Fibroblast of peridontal ligament (primary cell): Measurements from ENCODE around the gene EVC.
"Not testable (repeated sequence)": the region's sequence is repeated elsewhere in the genome, so short reads cannot be mapped to it uniquely, and the experiment has no call there.

Experiments used
- DNase-seq: peaks from one replicate; pipeline ENCODE4 v3.0.0-alpha.2; 2010; ENCODE audit errors: extremely low read depth

Gene EVC

DNA sequence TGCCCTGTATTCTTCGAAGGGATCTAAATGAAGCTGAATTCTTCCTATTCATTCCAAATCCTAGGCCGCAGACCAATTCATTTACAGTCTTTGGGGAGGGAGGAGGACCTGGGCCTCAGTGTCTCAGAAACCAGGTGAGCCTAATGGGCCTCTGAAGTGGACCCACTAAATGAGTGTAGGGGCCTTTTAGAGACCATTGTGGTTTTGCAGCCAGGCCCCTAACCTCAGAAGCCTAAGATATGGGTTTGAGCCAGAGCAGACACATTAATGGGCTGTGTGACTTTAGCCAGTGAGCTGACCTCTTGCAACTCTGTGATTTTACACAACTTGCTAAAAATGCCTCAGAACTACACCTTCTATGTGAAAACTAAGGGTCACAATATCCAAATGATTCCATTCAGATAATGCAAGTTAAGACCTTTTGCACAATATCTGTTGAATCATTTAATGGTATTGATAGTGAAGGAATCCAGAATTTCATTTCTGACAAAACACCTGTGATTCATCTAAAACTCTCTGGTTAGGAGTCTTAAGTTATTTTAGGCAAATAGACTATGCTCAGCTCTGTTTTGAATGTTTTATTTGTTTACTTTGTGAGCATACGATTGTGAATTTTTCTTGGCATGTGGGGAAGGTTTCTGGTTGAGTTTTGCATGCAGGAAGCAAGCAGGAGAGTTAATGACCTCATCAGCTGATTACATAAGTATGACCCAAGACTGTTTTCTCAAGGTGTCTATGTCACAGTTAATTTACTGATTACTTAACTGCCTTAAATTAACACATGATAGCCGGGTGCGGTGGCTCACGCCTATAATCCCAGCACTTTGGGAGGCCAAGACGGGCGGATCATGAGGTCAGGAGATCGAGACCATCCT is 75.0 kb downstream of the EVC start:
- DNase-seq, result peak; percentile 86

DNA sequence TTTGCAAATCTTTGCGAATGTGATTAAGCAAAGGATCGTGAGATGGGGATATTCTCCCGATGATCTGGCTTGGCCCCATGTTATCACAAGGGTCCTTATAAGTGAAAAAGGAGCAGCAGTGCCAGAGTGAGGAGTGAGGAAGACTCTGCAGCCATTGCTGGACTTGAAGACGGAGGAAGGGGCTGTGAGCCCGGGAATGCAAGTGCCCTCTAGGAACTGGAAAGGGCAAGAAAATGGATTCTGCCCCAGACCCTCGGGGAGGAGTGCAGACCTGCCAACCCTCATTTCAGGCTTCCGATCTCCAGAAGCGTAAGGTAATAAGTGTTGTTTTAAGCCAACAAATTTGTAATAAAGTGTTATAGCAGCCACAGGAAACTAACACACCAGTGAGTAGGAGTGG is 76.3 kb downstream of the EVC start:
- DNase-seq, result no peak

DNA sequence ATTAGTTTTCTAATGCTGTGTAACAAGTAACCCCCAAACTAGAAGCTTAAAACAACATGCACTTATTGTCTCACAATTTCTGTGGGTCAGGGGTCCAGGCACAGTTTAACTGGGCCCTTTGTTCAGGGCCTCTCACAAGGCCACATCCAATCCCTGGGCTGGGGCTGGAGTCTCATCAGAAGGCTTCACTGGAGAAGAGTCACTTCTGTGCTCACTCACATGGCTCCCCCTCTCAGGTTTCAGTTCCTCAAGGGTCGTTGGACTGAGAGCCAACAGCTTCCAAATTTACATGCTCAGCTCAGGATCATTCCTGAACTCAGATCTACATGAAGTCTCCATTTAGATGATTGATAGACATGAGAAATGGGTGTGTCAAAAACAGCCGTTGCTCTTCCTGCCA is 77.1 kb downstream of the EVC start:
- no peak for DNase-seq

GRCh38 chr4:5789141-5789540 is 78.1 kb downstream of the EVC start:
- DNase-seq, result no peak

- DNase-seq, result no peak
Observed at GRCh38 chr4:5790546-5790857, 79.5 kb downstream of the EVC start.

GRCh38 chr4:5791654-5792053 is 80.7 kb downstream of the EVC start:
- no peak for DNase-seq

DNA sequence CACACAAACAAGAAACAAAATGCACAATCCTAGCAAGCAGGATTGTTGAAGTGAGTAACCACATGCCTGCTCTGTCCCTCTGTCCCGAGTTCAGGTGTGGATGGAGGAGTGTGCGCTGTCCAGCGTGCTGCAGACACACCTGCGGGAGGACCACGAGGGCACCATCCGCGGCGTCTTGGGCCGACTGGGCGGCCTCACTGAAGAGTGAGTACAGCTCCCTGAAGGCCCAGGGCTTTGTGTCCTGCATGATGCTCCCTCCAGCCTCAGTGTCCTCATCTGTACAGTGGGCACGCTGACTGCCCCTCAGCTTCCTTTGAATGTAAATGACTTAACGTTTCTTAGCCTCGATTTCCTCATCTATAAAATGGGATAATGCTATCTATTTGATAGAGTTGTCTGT is 82.5 kb downstream of the EVC start:
- DNase-seq, result no peak

DNA sequence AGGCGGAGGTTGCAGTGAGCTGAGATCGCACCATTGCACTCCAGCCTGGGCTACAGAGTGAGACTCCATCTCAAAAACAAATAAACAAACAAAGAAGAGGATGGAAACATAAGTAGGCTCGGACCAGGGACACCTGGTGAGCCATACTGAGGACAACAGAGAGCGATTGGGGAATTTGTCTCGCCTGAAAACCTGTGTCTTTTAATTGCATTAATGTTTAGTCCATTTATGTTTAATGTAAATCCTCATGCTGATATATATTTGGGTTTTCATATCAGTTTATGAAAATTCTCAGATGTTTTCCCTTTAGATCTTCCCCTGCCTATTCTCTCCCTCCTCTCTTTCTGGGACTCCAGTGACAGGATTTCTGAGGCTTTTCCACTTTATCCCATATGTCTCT is 84.6 kb downstream of the EVC start:
- no peak for DNase-seq

DNA sequence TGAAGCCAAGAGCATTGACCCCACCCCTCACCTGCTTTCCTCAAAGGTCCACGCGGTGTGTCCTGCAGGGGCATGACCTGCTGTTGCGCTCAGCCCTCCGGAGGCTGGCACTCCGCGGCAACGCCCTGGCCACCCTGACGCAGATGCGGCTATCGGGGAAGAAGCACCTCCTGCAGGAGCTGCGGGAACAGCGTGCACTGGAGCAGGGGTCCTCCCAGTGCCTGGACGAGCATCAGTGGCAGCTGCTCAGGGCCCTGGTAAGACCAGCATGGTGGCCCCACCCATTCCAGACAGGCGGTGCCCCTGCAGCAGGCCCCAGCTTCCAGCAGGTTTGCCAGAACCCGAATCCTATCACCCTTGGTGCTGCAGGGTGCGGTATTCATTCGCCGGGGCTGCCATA is 86.0 kb downstream of the EVC start:
- DNase-seq, result no peak

GRCh38 chr4:5797866-5798265 is 86.9 kb downstream of the EVC start:
- no peak for DNase-seq

GRCh38 chr4:5798462-5798861 is 87.5 kb downstream of the EVC start:
- DNase-seq, result no peak

DNA sequence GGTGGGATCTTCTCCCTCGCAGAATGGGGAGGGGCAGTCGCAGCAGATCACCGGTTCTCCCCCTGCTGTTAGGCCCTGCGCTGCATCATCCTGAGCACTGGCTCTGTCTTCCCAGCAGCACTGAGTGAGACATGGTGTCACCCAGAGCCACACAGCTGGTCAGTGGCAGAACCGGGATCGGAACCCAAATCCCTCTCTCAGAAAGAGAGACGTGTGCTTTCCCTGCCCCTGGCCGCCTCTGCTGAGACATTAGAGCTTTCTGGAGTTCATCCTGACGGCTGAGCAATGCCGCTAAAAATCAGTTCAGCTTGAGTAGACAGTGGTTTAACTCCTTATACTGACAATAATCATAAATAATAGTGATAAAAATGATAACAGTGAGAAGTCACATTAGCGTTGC is 87.9 kb downstream of the EVC start:
- DNase-seq, result no peak

GRCh38 chr4:5799406-5799805 is 88.4 kb downstream of the EVC start:
- no peak for DNase-seq

GRCh38 chr4:5800496-5800895 is 89.5 kb downstream of the EVC start:
- DNase-seq, result no peak

- no peak for DNase-seq
Observed at GRCh38 chr4:5801696-5802095, 90.7 kb downstream of the EVC start.

- no peak for DNase-seq
Observed at GRCh38 chr4:5802565-5802964, 91.6 kb downstream of the EVC start.

- DNase-seq, result no peak
Observed at GRCh38 chr4:5804656-5805055, 93.7 kb downstream of the EVC start.

DNA sequence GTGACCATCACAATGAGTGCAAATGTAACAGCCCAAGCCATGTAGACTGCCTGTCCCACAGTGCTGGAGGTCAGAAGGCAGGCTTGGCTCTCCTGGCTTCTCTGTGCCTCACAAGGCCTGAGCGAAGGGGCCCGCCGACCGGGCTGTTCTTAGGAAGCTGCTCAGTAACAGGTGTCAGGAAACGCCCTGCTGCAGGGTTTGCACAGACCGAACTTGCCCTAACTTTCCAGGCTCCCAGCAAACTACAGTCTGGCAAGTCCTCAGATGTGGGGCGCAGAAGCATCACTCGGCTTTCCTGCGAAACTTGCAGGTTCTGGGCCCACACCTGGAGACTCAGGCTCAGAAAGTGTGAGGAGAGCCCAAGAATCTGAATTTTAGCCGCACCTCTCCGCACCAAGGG is 94.3 kb downstream of the EVC start:
- no peak for DNase-seq

DNA sequence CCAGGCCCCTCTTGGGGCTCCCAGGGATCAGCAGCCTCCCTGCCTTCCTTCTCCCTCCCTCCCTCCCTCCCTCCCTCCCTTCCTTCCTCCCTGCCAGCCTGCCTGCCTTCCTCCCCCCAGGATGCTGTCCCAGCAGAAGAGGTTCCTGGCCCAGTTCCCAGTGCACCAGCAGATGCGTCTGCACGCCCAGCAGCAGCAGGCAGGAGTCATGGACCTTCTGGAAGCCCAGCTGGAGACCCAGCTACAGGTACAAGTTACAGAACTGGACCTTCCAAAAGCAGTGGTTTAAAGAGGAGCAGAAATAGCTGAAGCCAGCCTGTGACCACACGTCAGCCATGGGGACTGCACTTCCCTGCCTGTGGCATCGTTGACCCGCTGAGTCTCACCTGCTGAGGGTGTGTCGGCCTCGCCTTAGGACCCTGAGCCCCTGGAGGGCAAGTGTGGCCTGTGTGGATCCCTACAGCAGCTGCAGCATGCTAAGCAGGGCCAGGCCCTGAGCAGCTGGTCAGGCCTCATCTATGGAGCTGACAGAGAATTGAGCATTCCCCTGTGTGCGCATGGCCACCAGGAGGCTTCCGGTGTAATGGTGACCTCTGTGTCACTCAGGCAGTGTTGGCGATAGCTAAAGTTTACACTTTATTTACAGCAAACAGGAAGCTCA is 97.2 kb downstream of the EVC start:
- DNase-seq, result no peak

DNA sequence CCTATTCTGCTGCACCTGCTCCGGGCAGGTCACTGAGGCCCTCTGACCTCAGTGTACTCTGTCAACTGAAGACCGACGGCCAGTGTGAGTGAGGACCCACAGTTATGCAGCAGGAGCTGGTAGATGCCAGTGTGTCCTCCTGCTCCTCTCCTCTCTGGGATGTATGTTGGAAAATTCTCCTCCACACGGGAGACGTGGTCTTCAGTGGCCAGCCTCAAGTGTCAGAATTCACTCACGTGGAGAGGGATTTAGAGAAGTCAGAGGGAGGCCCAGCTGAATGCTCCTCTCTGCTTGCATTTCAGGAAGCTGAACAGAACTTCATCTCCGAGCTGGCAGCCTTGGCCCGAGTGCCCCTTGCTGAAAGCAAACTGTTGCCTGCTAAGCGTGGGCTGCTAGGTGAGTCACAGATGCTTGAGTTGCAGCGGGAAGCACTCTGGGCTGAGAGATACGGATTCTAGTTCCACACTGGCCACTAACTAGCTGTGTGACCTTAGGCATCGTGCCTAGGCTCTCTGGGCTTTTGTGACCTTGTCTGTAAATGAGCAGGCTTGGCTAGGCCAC is 98.3 kb downstream of the EVC start:
- DNase-seq, result no peak

DNA sequence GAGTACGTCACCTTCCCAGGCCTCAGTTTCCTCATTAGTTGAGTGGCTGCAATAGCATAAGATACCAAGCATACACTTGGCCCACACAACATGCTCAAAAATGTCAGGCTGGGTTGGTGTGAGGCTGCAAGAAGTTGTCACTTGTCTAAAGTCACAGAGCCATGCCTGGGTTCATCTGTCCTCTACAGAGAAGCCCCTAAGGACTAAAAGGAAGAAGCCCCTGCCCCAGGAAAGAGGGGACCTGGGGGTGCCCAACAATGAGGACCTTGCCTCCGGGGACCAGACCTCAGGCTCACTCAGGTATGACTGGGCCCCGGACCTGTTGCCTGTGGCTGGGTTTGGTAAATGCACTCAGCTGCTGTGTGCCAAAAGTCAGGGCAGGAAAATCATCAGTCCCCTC is 99.2 kb downstream of the EVC start:
- DNase-seq, result no peak

DNA sequence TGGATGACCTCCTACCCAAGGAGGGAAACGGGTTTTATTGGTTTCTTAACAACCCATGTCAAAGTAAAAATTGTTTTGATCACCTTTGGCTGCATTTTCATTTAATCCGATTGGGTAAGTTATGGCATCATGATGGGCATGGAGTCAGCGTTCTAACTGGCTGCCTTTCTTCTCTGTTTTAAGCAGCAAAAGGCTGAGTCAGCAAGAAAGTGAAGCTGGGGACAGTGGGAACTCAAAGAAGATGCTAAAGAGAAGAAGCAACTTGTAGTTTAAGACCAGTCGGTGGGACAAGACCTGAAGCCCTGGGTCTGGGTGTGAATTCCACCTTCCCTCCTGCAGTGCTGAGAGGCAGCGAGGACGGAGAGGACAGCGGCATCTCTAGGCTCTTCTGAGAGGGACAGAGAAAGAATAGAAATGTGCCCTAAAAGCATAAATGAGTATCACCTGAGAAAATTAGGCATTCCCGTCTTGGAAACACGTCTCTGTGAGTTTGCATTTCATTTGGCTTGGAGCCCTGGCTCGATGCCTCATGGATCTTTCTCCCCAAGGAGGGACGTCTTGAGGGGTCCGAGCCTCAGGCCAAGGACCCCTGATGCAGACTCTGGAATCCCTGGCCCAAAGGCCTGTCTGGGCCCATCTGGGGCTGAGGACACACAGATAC is 99.9 kb downstream of the EVC start:
- no peak for DNase-seq

DNA sequence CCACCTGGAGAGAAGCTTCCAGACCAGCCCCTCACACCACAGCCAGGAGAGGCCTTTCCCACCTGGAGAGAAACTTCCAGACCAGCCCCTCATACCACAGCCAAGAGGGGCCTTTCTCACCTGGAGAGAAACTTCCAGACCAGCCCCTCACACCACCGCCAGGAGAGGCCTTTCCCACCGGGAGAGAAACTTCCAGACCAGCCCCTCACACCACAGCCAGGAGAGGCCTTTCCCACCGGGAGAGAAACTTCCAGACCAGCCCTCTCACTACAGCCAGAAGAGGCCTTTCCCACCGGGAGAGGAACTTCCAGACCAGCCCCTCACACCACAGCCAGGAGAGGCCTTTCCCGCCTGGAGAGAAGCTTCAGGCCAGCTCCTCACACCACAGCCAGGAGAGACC is 101.1 kb downstream of the EVC start:
- DNase-seq, result not testable (repeated sequence)
